ENCODE data around the gene COP1. TPM values are rescaled to one million over a fixed set of nuclear protein-coding genes. Genes with fewer than 3 reads are reported as not detected.

The COP1 gene
- total and polyA plus RNA-seq, 2 donors (not counting 1 experiment from before 2014, with no cell fraction given) = 18.7 to 68.5 TPM

DNA sequence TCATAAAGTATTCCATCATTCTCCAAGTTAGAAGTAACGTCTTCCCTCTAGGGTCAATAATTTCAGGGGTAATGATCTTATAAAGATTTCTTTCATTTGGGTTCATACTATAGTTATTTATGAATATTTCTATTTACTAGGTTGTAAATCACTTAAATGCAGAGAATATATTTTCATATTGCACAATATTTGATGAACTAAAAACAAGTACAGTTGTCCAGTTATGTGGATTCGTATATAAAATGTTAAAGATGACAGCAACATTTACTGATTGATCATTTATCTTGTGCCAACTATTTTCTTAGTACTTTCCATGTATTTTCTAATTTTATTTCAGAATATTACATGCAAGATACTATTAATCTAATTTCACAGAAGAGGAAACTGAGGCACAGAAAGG is 243.3 kb downstream of the COP1 start:
- H3K4me1 ChIP-seq (ENCODE audit: control insufficient read depth in 2 of 2, insufficient read depth in 2 of 2, low read length in 2 of 2) = no peaks in the 10 kb centered on the region
- ChIA-PET CTCF (no interaction called here), POLR2A (no interaction called here)
- no peak overlapping the region for H3K4me3 ChIP-seq (ENCODE audit: control extremely low read depth in 1 of 5, extremely low read depth in 1 of 5, insufficient read depth in 1 of 5, low read depth in 2 of 5, low read length in 4 of 5)
- H3K9ac ChIP-seq (ENCODE audit: low read length) = no peak overlapping the region
- H3K36me3 ChIP-seq (replicated peaks in 1 of 2; ENCODE audit: control extremely low read depth in 1 of 2, control insufficient read depth in 1 of 2, extremely low read depth in 1 of 2, insufficient read depth in 2 of 2, low read length in 1 of 2) = peaks cover 6 to 8% of the 10 kb centered on the region in 2 experiments
- no peaks in the 10 kb centered on the region for H3K9me3 ChIP-seq (ENCODE audit: control extremely low read depth in 1 of 3, control insufficient read depth in 2 of 3, insufficient read depth in 1 of 3, low read length in 2 of 3)
- H3K4me3 Mint-ChIP-seq = no peak overlapping the region
- no peaks in the 10 kb centered on the region for H3K27me3 Mint-ChIP-seq
- no peaks in the 10 kb centered on the region for H3K79me2 ChIP-seq (ENCODE audit: control insufficient read depth, insufficient read depth, low read length)
- H3K27ac Mint-ChIP-seq = no peak overlapping the region
- DNase-seq (no peak), ATAC-seq (ENCODE audit: low read depth) (no peak)
- no peak overlapping the region for H3K27ac ChIP-seq (ENCODE audit: low read length in 2 of 2)
- no peak overlapping the region for H2AFZ ChIP-seq (ENCODE audit: insufficient read depth, low read depth, low read length, poor library complexity, severe bottlenecking)
- no peaks in the 10 kb centered on the region for H3K9me3 Mint-ChIP-seq (ENCODE audit: insufficient read depth)
- H3K27me3 ChIP-seq (replicated peaks in 1 of 4; ENCODE audit: control extremely low read depth in 1 of 4, control insufficient read depth in 3 of 4, insufficient read depth in 4 of 4, low read length in 3 of 4) = no peaks in the 10 kb centered on the region
- no CpG with 5 or more reads among the region's 2 CpGs for WGBS (ENCODE audit: insufficient coverage)
- intact Hi-C loops (cut with micrococcal nuclease) = no loop called here
- TF ChIP-seq EZH2 (IDR thresholded peaks at IDR 0.05; ENCODE audit: borderline replicate concordance, insufficient read depth, low read depth, low read length, poor library complexity, severe bottlenecking) = no peak
- TF ChIP-seq, protein P1, sequence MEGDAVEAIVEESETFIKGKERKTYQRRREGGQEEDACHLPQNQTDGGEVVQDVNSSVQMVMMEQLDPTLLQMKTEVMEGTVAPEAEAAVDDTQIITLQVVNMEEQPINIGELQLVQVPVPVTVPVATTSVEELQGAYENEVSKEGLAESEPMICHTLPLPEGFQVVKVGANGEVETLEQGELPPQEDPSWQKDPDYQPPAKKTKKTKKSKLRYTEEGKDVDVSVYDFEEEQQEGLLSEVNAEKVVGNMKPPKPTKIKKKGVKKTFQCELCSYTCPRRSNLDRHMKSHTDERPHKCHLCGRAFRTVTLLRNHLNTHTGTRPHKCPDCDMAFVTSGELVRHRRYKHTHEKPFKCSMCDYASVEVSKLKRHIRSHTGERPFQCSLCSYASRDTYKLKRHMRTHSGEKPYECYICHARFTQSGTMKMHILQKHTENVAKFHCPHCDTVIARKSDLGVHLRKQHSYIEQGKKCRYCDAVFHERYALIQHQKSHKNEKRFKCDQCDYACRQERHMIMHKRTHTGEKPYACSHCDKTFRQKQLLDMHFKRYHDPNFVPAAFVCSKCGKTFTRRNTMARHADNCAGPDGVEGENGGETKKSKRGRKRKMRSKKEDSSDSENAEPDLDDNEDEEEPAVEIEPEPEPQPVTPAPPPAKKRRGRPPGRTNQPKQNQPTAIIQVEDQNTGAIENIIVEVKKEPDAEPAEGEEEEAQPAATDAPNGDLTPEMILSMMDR (IDR thresholded peaks at IDR 0.05) = no peak
- no peaks in the 10 kb centered on the region for H3K4me1 Mint-ChIP-seq
- H3K4me2 ChIP-seq (replicated peaks; ENCODE audit: low read depth, low read length, poor library complexity, severe bottlenecking) = no peak overlapping the region
- H4K20me1 ChIP-seq (ENCODE audit: control insufficient read depth, insufficient read depth, low read length, poor library complexity, severe bottlenecking) = no peaks in the 10 kb centered on the region

DNA sequence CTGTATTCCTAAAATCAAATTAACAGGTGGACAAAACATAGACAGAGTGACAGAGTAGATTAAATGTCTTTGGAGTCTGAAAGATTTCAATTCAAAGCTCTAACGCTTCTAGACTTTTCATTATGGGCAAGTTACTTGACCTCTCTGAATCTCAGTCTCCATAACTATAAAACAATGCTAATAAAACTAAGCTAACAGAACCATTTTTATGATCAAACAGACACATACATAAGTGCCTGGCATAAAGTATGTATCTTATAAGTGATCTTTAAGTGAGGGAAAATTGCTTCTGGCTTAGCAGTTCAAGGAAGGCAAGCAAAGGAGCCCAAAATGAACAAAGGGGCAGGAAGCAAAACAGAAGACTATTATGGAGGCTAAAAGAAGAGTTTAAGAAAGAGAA is 246.9 kb downstream of the COP1 start:
- Histone ChIP-seq H3K27me3 (replicated peaks in 1 of 4; ENCODE audit: control extremely low read depth in 1 of 4, control insufficient read depth in 3 of 4, insufficient read depth in 4 of 4, low read length in 3 of 4) (no peaks in the 10 kb centered on the region), H3K4me3 (ENCODE audit: control extremely low read depth in 1 of 5, extremely low read depth in 1 of 5, insufficient read depth in 1 of 5, low read depth in 2 of 5, low read length in 4 of 5) (no peak overlapping the region), H3K9ac (ENCODE audit: low read length) (no peak overlapping the region), H3K4me2 (replicated peaks; ENCODE audit: low read depth, low read length, poor library complexity, severe bottlenecking) (no peak overlapping the region), H2AFZ (ENCODE audit: insufficient read depth, low read depth, low read length, poor library complexity, severe bottlenecking) (no peak overlapping the region), H3K27ac (ENCODE audit: low read length in 2 of 2) (no peak overlapping the region), H3K36me3 (replicated peaks in 1 of 2; ENCODE audit: control extremely low read depth in 1 of 2, control insufficient read depth in 1 of 2, extremely low read depth in 1 of 2, insufficient read depth in 2 of 2, low read length in 1 of 2) (peaks cover 7 to 11% of the 10 kb centered on the region in 2 experiments), H3K4me1 (ENCODE audit: control insufficient read depth in 2 of 2, insufficient read depth in 2 of 2, low read length in 2 of 2) (no peaks in the 10 kb centered on the region), H4K20me1 (ENCODE audit: control insufficient read depth, insufficient read depth, low read length, poor library complexity, severe bottlenecking) (no peaks in the 10 kb centered on the region), H3K9me3 (ENCODE audit: control extremely low read depth in 1 of 3, control insufficient read depth in 2 of 3, insufficient read depth in 1 of 3, low read length in 2 of 3) (no peaks in the 10 kb centered on the region), H3K79me2 (ENCODE audit: control insufficient read depth, insufficient read depth, low read length) (no peaks in the 10 kb centered on the region)
- CTCF ChIA-PET = no interaction called here
- TF ChIP-seq, protein P1 (IDR thresholded peaks at IDR 0.05) = no peak
- no peak for TF ChIP-seq EZH2 (IDR thresholded peaks at IDR 0.05; ENCODE audit: borderline replicate concordance, insufficient read depth, low read depth, low read length, poor library complexity, severe bottlenecking)
- intact Hi-C loops (cut with micrococcal nuclease) = no loop called here
- H3K9me3 Mint-ChIP-seq (ENCODE audit: insufficient read depth) = no peaks in the 10 kb centered on the region
- DNase-seq = no peak
- H3K27ac Mint-ChIP-seq = no peak overlapping the region
- WGBS (ENCODE audit: insufficient coverage) = no CpG with 5 or more reads among the region's 1 CpG
- ATAC-seq (ENCODE audit: low read depth) = no peak
- no peak overlapping the region for H3K4me3 Mint-ChIP-seq
- POLR2A ChIA-PET = no interaction called here
- no peaks in the 10 kb centered on the region for H3K27me3 Mint-ChIP-seq
- no peaks in the 10 kb centered on the region for H3K4me1 Mint-ChIP-seq
